Stimulated activated CD4-positive, alpha-beta T cell treated with anti-CD3 and anti-CD28 coated beads, TNF-alpha, amount 100 ng/mL, for 1 hour (primary cell): ENCODE measurements around the gene NPAS4.
"Not testable (repeated sequence)": the region's sequence is repeated elsewhere in the genome, so short reads cannot be mapped to it uniquely, and the experiment has no call there.

Experiments
- DNase-seq, 3 donors: peaks; one replicate each; pipeline ENCODE4 v3.0.0-alpha.2; 2020; ENCODE audit warnings: low read depth in 3 of 3, low spot score in 1 of 3

Gene NPAS4

DNA sequence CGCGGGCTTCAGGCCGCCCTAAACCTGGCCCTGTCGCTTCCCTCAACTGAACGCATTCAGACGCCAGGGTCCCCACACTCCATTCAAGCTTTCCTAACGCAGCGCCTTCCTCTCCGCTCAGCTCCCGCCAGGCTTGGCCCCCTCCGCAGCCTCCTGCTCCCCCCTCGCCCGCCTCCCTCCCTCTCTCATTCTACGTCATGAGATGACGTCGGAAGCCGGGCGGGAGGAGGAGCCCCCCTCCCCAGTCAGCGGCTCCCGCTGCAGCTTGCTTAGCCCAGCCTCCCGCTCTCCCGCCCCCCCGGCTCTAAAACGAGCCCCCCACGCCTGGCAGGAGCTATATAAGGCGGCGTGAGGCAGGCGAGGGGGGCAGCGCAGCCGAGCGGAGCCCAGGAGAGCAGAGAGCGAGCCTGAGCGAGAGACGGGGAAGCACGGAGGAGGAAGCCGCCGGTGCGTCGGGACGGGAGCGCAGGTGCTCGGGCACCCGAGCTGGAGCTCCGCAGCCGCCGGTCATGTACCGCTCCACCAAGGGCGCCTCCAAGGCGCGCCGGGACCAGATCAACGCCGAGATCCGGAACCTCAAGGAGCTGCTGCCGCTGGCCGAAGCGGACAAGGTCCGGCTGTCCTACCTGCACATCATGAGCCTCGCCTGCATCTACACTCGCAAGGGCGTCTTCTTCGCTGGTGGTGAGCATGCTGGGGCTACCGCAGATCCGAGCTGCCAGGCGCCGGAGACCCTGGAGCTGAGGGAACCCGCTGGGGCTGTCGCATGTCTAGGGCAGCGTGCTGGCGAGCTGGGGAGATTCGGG is at the start of gene NPAS4:
Gene NPAS4, plus strand, starts transcription at position 365 of the 806 bp plus-strand sequence. Its CDS starts 145 bp downstream, at position 510.
- no peak for DNase-seq

DNA sequence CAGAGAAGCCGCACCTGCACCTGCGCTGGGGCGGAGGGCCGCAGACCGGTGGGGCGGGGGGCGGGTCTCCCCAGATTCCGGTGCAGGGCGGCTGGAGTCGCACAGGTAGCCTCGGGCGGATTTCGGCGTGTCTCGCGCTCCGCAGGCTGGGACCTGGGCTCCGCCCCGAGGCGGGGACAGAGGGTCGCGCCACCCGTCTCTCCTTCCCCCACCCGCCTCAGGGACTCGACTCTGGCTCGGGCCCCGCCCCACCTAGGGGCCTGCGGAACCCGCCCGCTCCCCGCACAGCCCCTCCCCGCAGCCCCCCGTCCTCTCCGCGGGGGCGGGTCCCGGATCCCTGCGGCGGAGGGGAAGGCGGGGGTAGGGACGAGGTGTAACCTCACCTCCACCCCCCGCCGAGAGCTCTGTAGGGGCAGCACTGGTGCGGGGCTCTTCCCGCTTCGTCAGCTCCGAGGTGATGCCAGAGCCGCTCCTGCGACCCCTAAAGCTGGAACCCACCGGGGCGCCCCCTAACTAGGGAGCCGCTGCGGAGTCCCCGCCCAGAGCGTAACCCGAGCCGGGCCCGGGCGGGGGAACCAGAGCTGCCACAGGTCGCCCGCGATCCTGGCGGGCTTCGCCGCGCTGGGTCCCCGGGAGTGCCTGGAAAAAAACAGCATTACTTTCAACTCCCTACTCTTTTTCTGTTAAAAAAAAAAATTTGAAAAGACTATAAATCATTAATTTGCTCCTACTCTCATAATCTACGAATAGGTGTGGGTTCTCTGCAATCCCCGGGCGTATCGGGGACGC is 49.0 kb upstream of the NPAS4 start, which contains the start of gene SLC29A2:
Gene SLC29A2, minus strand, starts transcription at position 134 of the 789 bp plus-strand sequence. CDS start 169 bp downstream, outside the sequence.
- DNase-seq = peak; percentile 31 to 66 (median 56)

DNA sequence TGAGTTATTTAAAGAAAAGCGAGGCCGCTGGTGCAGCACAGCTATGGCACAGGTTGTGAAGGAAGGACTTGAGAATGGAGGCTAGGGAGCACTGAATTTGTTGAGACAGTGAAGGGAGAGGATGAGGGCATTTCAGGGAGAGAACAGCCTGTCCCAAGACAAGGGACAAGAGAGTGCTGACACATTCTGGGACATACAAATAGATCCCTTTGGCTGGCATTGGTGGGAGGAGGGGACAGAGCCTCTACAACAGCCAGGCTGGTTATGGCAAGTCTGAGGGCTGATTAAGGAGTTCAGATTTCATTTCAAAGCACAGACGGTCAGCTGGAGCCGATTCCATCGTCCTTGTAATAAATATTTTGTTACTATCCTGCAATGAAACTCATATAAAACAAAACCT is 47.6 kb upstream of the NPAS4 start:
- DNase-seq = no peak

DNA sequence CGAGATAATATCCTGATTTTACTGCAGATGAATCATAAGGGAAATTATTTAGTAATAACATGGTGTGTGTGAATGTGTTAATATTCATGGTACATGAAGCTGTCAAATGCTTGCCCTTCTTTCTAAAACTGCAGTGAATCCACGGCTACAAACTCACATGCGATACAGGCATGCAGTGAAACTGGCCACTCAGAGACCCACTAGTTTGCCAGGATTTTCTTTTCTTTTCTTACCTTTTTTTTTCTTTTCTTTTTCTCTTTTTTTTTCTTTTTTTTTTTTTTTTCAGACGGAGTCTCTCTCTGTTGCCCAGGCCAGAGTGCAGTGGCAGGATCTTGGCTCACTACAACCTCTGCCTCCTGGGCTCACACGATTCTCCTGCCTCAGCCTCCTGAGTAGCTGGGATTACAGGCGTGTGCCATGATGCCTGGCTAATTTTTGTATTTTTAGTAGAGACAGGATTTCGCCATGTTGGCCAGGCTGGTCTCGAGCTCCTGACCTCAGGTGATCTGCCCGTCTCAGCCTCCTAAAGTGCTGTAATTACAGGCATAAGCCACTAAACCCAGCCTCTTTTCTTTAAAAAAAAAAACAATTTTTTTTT is 47.0 kb upstream of the NPAS4 start:
- not testable (repeated sequence) for DNase-seq

DNA sequence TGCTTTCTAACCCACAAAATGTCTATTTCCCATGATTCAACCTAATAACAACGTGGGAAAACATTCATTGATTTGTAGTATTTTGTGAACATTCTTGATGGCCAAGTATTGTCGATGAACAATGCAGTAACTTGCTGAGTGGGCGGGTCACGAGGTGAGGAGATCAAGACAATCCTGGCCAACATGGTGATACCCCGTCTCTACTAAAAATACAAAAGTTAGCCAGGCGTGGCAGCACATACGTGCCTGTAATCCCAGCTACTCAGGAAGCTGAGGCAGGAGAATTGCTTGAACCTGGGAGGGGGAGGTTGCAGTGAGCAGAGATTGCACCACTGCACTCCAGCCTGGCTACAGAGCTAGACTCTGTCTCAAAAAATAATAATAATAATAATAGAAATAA is 40.6 kb upstream of the NPAS4 start:
- DNase-seq = not testable (repeated sequence)

DNA sequence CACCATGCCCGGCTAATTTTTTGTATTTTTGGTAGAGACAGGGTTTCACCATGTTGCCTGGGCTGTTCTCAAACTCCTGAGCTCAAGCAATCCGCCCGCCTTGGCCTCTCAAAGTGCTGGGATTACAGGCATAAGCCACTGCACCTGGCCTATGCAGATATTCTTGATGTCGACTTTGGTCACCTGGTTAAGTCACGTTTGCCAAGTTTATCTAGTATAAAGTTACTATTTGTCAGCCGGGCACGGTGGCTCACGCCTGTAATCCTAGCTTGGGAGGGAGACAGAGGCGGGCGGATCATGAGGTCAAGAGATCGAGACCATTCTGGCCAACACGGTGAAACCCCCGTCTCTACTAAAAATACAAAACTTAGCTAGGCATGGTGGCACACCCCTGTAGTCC is 36.5 kb upstream of the NPAS4 start:
- not testable (repeated sequence) for DNase-seq

DNA sequence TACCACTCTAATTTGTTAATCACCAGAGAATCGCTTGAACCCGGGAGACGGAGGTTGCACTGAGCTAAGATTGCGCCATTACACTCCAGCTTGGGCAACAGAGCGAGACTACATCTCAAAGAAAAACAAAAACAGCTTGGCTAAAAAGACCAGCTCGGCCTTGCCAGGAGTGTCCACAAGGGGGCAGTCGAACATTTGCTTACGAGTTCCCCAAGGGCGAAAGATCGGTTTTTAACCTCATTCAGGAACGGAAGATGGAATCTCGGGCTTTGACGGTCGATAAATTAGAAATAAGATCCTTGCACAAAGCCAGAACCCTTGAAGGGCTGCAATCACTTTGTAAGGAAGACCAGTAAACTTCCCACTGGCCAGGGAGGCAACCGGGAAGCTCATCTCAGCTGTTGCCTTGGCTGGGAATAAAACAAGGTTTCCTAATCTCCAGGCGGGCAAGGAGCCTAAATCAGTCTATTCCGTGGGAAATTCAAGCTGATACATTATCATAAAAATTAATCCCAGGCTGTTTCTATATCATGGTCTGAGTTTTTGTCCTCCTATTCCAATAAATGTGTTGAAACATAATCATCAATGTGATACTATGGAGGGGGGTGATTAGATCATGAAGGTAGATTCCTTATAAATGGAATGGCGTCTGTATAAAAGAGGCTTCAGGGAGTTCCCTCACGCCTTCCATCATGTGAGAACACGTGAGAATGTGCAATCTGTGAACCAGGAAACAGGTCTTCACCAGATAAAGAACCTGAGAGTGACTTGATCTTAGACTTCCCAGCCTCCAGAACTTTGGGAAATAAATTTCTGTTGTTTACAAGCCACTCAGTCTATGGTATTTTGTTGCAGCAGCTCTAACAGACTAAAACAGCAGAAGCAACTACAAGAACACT is 34.4 kb upstream of the NPAS4 start:
- peak; percentile 51 to 70 (median 62) for DNase-seq

DNA sequence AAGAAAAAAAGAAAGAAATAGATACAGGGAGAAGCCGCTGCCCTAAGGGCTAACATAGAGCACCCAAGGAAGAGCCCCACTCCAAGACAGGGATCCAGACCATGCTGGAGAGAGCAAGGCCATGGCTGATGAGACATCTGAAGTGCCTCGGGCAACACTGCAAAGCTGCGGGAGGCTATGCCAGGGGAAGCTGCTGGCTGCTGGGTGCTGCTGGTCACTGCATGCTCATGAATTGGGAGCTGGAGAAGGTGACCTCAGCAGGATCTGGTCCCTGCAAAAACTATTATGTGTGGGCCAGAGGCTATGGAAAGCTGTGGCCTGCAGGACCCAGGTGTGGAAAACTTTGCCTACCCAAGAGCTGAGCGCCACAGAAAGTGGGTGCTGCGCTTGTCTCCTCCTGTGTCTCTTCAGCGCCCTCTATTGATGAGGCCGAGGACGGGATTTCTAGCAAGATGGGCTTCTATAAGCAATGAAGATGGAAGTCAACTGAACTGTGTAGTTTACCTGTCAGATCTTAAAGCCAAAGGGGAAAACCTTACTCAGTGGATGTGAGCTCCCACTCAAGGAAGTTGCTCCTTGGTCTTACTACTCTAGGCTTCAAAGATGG is 32.0 kb upstream of the NPAS4 start:
- peak; percentile 29 to 44 (median 35) for DNase-seq

DNA sequence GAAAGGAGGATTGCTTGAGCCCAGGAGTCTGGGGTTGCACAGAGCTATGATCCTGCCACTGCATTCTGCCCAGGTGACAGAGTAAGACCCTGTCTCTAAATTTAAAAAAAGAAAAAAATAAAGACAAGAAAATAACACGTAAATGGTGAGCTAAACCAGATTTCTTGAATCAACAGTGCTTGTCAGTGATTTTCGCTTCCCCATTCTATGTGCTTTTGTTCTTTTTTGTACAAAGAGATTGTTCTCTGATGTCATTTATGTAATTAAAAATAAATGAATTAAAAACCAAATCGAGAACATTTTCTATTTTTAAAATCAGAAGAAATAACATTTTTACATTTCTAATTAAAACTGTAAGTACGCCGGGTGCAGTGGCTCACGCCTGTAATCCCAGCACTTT is 29.5 kb upstream of the NPAS4 start:
- DNase-seq = no peak

DNA sequence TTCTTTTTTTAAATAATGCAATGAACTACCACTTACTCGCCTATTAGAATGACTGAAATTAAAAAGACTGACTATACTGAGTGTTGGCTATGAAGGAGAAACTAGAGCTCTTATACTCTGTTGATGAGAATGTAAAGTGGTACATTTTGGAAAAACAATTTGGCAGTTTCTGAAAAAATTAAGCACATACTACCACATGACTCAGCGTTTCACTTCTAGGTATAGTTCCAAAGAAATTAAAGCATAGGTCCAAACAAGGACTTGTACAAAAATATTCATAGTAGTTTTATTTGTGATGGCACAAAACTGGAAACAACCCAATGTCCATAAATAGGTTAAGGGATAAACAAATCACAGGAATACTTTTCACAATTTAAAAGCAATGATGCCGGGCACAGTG is 26.9 kb upstream of the NPAS4 start:
- no peak for DNase-seq

DNA sequence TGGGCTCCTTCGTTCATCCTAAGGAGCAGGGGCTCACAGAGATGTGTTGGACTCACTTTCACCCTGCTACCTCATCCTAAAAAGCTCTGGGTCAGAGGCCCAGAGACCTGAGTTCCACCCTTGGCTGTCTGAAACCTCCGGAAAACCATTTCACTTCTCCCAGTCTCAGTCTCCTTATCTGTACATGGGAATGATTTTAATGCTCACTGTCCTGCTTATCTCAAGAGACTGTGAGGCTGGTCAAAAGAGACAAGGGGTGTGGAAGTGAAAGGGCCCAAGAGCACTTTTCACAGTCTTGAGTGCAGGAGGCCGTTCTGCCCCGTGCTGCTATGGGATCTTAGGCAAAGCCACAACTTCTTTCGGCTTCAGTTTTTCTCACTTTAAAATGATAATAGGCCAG is 13.2 kb upstream of the NPAS4 start:
- no peak for DNase-seq

DNA sequence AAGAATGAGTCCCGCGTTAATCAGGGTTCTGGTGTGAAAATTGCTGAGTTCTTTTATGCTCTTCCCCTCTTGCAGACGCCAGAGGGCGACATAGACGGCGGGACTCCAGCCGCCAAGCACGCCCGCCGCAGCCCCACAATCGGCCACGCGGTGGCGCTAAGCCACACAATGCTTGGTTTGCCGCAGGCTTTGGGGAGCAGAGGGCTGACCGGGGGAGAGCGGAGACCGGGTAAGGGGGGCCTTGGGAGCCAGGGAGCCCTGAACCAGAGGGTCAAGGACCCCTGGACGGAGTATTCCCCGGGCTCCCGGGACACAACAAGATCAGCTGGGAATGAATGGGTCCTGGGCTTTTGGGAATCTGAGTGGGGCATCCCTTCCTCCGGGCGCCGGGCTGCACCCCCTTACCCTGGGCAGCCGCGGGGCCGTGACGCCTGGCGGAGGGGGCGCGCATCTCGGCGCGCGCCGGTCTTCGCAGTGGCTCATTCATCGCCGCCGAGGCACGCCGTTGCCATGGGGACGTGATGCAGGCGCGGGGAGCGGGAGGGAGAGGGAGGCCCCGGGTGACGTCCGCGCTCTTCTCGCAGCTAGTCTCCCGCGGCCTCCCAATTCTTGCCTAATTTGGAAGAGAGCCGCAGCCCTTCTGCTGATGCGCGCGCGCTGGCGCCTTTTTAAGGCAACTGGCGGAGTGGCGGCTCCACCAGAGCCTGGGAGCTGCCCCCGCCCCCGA is 12.2 kb upstream of the NPAS4 start:
- DNase-seq = peak; percentile 73 to 96 (median 83)

DNA sequence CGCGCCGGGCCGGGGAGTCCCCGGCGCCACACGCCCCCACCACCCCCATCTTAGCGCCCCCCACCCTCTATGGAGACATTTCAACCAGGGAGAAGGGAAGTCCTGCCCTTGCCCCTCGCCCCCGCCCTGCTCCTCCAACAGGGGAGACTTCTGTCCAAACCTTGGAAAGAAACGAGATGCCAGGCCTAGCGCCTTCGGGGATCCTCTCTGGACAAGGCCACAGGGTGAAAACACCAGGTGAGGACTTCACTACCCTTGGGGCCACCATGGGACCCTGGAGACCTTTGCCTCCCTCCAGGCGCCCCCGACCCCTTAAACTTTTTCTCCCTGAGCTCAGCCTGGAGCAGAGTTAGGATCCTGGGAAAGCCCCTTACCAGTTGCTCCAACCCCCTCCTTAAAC is 11.6 kb upstream of the NPAS4 start:
- no peak for DNase-seq

DNA sequence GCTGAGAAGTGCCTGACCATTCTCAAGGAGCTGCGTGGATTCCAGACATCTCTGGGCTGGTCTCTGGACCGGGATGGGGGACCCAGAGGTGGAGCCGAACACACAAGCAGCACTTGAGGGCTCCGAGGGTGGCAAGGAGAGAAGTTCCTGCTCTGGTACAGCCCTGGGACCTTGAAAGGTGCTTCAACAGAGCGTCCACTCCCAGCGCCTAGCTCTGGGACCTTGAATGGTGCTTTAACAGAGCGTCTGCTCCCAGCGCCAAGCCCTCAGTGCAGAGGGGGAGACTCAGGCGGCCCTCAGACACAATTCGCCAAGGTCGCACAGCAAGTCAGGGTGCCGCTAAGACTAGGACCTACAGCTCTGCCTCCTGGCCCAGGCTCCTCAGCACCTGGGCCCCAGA is 10.6 kb upstream of the NPAS4 start:
- no peak for DNase-seq

DNA sequence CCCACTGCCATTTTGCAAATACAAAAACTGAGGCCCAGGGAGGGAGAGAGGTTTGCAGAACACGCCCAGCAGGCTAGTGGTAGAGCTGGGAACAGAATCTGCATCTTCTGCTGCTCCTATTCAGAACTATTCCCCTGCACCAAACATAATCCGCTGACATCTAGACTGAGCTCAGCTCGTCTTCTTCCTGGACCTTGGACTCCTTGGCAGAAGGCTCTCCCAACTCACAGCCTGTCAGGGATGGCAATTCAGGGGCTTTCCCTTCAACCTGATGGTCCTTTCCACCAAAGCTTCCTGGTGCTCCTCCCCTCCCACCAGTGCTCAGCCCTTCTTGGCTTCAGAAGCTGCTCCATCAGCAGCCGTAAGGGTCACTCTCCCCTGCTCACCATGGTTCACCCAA is 9.5 kb upstream of the NPAS4 start:
- DNase-seq = no peak

DNA sequence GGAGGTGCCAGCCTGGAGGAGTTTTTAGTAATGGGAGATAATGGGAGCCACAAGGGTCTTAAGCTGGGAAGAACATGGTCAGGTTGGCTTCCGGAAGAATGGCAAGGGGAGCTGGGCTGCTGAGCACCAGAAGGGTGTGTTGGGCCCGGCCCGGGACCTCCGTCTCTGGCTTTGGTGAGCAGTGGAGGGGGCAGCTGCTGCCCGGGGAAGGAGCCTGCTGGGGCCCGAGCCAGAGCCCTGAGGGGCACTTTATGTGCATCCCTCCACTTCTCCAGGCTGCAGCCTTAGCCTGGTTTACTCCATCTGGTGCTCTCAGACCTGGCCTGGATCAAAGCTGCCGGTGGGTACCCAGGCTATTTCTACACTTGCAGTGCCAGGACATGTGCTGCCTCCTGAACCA is 8.7 kb upstream of the NPAS4 start:
- no peak for DNase-seq

DNA sequence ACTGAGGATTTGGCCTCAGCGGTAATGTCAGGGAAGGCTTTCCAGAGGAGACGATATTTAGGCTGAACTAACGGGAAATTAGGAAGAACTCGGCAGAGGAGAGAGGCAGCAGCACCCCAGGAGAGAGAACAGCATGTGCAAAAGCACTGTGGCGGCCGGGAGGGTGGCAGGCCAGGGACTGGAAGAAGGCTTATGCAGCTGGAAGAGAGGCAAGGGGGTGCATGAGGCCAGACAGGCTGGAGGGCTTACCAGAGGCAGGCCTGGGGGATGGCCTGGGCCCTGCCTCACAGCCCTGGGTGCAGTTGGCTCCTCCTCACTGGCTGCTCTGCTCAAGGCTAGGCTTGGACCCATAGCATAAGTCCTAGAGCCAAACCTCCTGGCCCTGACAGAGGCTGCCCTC is 7.7 kb upstream of the NPAS4 start:
- no peak for DNase-seq

DNA sequence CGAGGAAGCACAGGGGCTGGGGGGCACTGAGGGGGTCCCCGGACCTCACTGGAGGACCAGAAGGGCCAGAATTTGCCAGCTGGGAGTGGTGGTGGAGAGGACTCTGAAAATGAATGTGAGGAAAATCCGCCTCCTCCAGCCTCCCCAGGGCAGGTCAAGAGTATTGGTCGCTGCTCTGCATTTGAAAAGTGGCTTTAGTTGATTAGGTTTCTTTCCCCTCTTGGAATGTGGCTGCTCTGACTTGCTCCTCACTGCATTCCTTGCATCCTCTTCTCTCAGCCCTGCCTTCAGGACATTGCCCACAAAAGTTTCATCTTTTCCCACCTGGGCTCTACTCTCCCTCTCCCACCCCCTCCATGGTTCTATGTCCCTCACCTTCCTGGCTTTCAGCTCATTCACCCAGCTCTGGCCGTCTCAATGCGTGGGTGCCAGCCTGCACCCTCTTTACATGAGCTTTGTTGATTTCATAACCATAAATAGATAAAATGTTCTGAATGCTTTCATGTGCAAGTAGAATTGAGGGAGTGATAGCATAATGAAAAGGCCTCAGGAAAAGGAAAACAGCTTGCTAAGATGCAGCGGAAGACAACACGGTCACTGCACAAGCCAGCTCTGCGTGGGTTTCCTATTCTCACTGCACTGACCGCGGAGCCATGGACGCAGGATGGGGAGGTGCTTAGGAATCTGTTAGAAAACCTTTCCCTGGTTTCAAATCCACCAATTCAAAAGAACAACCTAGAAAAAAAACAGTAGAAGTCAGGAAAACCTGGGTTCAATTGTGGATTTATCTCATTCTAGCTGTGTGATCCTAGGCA is 6.5 kb upstream of the NPAS4 start:
- no peak for DNase-seq

DNA sequence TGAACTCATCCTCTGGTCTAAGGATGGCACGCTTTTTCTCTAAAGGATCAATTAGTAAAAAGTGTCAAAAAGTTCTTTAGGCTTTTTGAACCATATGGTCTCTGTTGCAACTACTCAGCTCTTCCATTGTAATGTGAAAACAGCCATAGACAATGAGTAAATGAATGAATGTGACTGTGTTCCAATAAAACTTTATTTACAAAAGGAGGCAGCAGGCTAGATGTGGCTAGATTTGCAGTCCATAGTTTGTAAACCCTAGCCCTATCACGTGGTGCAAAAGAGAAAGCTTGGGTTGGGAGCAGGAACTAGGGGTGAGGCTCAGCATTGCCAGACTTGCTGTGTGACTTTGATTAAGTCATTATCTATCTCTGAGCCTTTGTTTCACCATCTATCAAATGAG is 5.4 kb upstream of the NPAS4 start:
- DNase-seq = no peak
